WERI-Rb-1 (cell line): Measurements from ENCODE around the gene SNAPIN.
A peak's percentile ranks its signal among the peaks of the same experiment; 100 is the strongest.
"Not testable (repeated sequence)": the region's sequence is repeated elsewhere in the genome, so short reads cannot be mapped to it uniquely, and the experiment has no call there.

Experiments
- DNase-seq: peaks from one replicate; pipeline ENCODE4 v3.0.0-alpha.2; 2020
- H3K27ac ChIP-seq: fragments of 250-450 bp; sonication (Bioruptor Pico); 2 replicates; pipeline ENCODE4 v1.5.1; 2020; ENCODE audit warnings: mild to moderate bottlenecking, moderate library complexity
- H3K27me3 ChIP-seq: fragments of 250-450 bp; sonication (Bioruptor Pico); 2 replicates; pipeline ENCODE4 v1.5.1; 2021; ENCODE audit warnings: mild to moderate bottlenecking, low read depth, moderate library complexity; ENCODE audit not compliant: insufficient read depth, severe bottlenecking
- H3K36me3 ChIP-seq: fragments of 250-450 bp; sonication (Bioruptor Pico); 2 replicates; pipeline ENCODE4 v1.5.1; 2020; ENCODE audit warnings: mild to moderate bottlenecking, moderate library complexity
- H3K4me3 ChIP-seq: 2 replicates; pipeline ENCODE4 v1.5.1; 2011; ENCODE audit warnings: low read depth, mild to moderate bottlenecking, control low read depth, low read length
- H3K9me3 ChIP-seq: fragments of 250-450 bp; sonication (Bioruptor Pico); 2 replicates; pipeline ENCODE4 v1.5.1; 2021; ENCODE audit warnings: mild to moderate bottlenecking, moderate library complexity; ENCODE audit not compliant: severe bottlenecking
- CTCF ChIP-seq: IDR thresholded peaks from 2 replicates; pipeline ENCODE4 v1.5.1; 2011; ENCODE audit warnings: low read depth, mild to moderate bottlenecking, control low read depth, inconsistent platforms, low read length

Gene SNAPIN

GRCh38 chr1:153639280-153639679 lies 19.2 kb upstream of the SNAPIN start:
- Histone ChIP-seq H3K9me3 (no peaks in the 10 kb centered on the region), H3K36me3 (peaks cover 96% of the 10 kb centered on the region), H3K27me3 (no peaks in the 10 kb centered on the region), H3K27ac (peak overlapping the region; percentile 99), H3K4me3 (no peak overlapping the region)
- no peak for TF ChIP-seq CTCF
- no peak for DNase-seq

GRCh38 chr1:153640213-153640612 lies 18.3 kb upstream of the SNAPIN start:
- not testable (repeated sequence) for H3K9me3 ChIP-seq, H3K4me3 ChIP-seq, DNase-seq, H3K27ac ChIP-seq, H3K27me3 ChIP-seq
- H3K36me3 ChIP-seq = peaks cover 100% of the 10 kb centered on the region

- peaks cover 100% of the 10 kb centered on the region for H3K36me3 ChIP-seq
- H3K4me3 ChIP-seq = no peak overlapping the region
- H3K9me3 ChIP-seq = no peaks in the 10 kb centered on the region
- no peak overlapping the region for H3K27ac ChIP-seq
- no peak for DNase-seq
- no peaks in the 10 kb centered on the region for H3K27me3 ChIP-seq
- TF ChIP-seq CTCF = no peak
These were observed 17.6 kb upstream of the SNAPIN start for GRCh38 chr1:153640861-153641260.

GRCh38 chr1:153642161-153642560 lies 16.3 kb upstream of the SNAPIN start:
- TF ChIP-seq CTCF = no peak
- H3K9me3 ChIP-seq = no peaks in the 10 kb centered on the region
- DNase-seq = no peak
- H3K36me3 ChIP-seq = peaks cover 100% of the 10 kb centered on the region
- H3K27ac ChIP-seq = no peak overlapping the region
- no peak overlapping the region for H3K4me3 ChIP-seq
- H3K27me3 ChIP-seq = no peaks in the 10 kb centered on the region

GRCh38 chr1:153643100-153643499 lies 15.4 kb upstream of the SNAPIN start:
- no peaks in the 10 kb centered on the region for H3K27me3 ChIP-seq
- no peak overlapping the region for H3K27ac ChIP-seq
- TF ChIP-seq CTCF = no peak
- DNase-seq = no peak
- no peaks in the 10 kb centered on the region for H3K9me3 ChIP-seq
- no peak overlapping the region for H3K4me3 ChIP-seq
- peaks cover 96% of the 10 kb centered on the region for H3K36me3 ChIP-seq

- H3K4me3 ChIP-seq = no peak overlapping the region
- TF ChIP-seq CTCF = no peak
- DNase-seq = no peak
- peaks cover 2% of the 10 kb centered on the region for H3K9me3 ChIP-seq
- no peak overlapping the region for H3K27ac ChIP-seq
- H3K36me3 ChIP-seq = peaks cover 89% of the 10 kb centered on the region
- no peaks in the 10 kb centered on the region for H3K27me3 ChIP-seq
These were observed 14.7 kb upstream of the SNAPIN start for GRCh38 chr1:153643816-153644215.
